ENCODE results near the gene FIZ1.

FIZ1 gene

DNA sequence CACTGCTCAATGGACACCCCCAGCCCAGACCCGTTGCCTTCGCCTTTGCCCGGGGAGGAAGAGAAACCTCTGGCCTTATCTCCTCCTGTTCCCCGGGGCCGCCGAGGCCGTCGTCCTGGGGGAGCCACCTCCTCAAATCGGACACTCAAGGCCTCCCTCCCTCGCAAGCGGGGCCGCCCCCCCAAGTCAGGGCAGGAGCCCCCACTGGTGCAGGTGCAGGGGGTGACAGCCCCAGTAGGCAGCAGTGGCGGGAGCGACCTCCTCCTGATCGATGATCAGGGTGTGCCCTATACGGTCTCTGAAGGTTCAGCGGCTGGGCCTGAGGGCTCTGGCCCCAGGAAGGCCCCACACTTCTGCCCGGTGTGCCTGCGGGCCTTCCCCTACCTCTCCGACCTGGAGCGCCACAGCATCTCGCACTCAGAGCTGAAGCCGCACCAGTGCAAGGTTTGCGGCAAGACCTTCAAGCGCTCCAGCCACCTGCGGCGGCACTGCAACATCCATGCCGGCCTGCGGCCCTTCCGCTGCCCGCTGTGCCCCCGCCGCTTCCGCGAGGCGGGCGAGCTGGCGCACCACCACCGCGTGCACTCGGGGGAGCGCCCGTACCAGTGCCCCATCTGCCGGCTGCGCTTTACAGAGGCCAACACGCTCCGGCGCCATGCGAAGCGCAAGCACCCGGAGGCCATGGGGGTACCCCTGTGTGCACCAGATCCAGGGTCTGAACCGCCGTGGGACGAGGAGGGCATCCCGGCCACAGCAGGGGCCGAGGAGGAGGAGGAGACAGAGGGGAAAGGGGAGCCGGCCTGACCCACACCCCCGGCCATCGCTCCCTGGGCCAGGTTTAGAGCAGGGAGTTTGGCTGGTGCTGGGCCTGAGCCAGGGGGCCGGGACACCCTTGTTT is 3.0 kb upstream of the FIZ1 start:
- TF ChIP-seq, protein P1, sequence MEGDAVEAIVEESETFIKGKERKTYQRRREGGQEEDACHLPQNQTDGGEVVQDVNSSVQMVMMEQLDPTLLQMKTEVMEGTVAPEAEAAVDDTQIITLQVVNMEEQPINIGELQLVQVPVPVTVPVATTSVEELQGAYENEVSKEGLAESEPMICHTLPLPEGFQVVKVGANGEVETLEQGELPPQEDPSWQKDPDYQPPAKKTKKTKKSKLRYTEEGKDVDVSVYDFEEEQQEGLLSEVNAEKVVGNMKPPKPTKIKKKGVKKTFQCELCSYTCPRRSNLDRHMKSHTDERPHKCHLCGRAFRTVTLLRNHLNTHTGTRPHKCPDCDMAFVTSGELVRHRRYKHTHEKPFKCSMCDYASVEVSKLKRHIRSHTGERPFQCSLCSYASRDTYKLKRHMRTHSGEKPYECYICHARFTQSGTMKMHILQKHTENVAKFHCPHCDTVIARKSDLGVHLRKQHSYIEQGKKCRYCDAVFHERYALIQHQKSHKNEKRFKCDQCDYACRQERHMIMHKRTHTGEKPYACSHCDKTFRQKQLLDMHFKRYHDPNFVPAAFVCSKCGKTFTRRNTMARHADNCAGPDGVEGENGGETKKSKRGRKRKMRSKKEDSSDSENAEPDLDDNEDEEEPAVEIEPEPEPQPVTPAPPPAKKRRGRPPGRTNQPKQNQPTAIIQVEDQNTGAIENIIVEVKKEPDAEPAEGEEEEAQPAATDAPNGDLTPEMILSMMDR (conservative IDR thresholded peaks at IDR 0.05; ENCODE audit: control insufficient read depth, insufficient read depth, low read depth, low read length) = no peak
- no peak for DNase-seq (ENCODE audit: low read depth)
- no peak overlapping the region for H3K4me3 ChIP-seq (ENCODE audit: control insufficient read depth, low read depth, low read length)

DNA sequence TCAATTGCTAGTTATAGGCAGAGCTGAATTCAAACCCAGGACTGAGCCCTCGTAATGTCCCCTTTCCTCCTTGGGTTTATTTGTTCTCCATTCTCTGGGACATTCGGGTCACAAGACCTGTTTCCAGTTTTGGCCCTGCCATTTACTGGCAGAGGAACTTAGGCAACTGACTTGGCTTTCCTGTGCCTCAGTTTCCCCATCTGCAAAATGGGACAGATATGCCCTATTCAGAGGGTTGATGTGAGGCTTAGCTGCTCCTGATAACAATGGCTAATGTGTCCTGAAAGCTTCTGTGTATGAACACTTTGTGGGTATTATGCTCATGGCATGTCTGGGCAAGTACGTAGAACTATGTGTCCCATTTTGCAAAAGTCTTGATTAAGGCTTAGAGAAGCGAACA is 1.8 kb upstream of the FIZ1 start:
- no peak for DNase-seq (ENCODE audit: low read depth)
- TF ChIP-seq, protein P1 (conservative IDR thresholded peaks at IDR 0.05; ENCODE audit: control insufficient read depth, insufficient read depth, low read depth, low read length) = no peak
- H3K4me3 ChIP-seq (ENCODE audit: control insufficient read depth, low read depth, low read length) = peak overlapping the region; percentile 87

DNA sequence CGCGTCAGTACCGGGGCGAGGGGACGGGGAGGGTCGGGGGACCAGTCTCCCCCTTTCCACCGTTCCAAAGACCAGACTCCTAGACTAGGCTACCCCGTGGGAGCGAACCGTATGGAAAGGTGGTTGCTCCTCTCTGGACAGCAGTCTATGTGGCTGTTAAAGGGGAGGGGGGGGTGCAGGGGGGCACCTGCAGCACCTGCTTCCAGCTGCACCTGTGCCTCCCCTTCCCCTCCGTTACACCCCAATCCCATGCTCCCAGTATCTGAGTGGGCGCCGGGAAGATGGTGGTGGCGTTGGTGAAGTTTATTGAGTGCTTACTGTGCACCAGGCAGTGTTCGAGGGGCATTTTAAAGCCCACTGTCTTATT is 1.3 kb upstream of the FIZ1 start:
- DNase-seq (ENCODE audit: low read depth) = no peak
- peak overlapping the region; percentile 87 for H3K4me3 ChIP-seq (ENCODE audit: control insufficient read depth, low read depth, low read length)
- TF ChIP-seq, protein P1 (conservative IDR thresholded peaks at IDR 0.05; ENCODE audit: control insufficient read depth, insufficient read depth, low read depth, low read length) = no peak

DNA sequence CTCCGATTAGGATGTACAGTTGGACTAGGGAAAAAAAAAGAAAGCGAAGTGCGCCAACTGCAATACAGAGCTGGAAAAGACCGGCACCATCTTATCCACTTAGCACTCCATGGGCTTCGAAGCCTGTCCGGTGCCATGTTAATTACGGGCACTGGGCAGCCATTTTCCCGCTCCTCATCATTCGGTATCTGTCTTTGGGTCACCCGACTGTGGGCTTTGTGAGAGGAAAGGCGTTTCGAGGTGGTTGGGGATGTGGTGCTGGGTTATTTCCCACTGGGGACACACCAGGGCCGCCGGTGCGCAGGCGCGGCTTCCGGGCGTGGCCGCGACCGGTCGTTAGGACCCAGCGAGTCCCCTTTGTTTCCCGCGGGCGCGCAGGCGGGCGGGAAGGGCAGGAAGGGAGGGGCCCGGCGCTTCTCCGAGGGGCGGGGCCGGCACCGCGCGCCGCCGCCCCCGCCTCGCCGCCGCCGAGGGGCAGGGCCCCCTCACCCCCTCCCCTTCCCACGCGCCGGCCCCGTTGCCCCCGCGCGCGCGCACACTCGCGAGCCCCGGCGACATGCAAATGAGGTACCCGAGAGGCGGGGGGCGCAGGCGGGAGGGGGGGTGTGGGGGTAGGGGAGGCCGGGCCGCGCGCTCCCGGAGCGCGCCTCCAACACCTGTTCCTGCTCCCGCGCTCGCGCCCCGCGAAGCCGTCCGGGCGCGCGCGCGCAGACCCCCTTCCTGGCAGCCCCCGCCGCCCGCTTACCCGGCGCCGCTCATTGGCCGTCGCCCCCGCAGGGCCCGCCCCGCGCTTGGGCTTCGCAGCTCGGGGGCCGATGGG is 735 bp upstream of the FIZ1 start, which contains the start of gene ZNF524:
ZNF524 (plus strand) TSS at position 447 of the 820 bp plus-strand sequence. CDS start 1,825 bp downstream, outside the sequence.
- DNase-seq (ENCODE audit: low read depth) = peak; percentile 82
- TF ChIP-seq, protein P1 (conservative IDR thresholded peaks at IDR 0.05; ENCODE audit: control insufficient read depth, insufficient read depth, low read depth, low read length) = no peak
- H3K4me3 ChIP-seq (ENCODE audit: control insufficient read depth, low read depth, low read length) = peak within 1 kb of the TSS; percentile 87

DNA sequence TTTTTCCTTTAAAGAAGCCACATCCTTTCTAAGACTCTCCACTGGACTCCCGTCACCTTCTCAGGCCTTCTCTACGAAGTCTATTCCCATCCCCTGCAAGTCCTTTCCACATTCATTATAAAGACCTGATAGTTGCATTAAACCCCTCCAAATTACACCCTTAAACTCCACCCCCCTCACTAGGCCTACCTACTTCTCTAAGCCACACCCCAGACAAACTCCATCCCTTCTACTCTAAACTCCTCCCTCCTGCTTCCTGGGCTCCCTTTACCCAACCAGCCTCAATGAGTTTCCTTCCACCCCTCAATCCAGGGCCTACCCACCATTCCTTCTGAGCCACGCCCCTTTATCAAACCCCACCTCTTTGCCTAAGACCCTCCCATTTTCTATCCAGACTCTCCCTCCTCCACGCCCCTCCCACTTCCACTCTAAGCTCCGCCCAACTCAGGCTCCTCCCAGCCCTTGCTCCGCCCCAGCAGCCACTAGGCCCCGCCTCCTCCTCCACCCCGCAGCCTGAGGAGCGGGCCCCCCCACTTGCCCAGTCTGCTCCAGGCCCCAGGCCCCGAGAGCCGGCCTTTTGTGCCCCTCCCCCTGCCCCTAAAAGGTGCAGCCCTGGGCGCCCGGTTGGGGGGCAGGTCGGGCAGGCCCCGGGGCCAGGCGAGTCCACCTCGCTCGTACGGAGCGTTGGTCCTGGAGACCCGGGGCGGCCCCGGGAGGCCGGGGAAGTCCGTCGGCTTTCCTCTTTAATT is 424 bp downstream of the FIZ1 start:
- DNase-seq (ENCODE audit: low read depth) = peak; percentile 97
- H3K4me3 ChIP-seq (ENCODE audit: control insufficient read depth, low read depth, low read length) = peak overlapping the region; percentile 87
- TF ChIP-seq, protein P1 (conservative IDR thresholded peaks at IDR 0.05; ENCODE audit: control insufficient read depth, insufficient read depth, low read depth, low read length) = no peak

DNA sequence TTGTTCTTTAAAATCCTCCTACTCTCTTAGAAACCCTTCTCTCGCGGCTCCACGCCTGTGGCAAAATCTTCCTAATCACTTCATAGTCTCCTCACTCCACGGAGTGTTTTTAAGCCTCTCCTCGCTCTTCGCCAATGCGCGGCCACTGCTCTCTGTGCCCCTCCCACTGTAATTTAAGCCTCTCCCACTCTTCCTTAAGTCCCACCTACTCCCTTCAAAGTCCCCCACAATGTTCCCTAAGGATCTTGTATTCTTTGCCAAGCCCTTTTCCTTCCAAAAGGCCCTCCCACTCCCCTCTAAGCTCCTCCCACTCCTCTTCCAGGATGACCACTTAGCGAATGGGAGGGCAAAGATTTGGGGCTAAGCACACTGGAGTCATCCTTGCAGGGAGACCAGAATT is 1.3 kb downstream of the FIZ1 start:
- peak; percentile 50 for DNase-seq (ENCODE audit: low read depth)
- no peak overlapping the region for H3K4me3 ChIP-seq (ENCODE audit: control insufficient read depth, low read depth, low read length)
- TF ChIP-seq, protein P1 (conservative IDR thresholded peaks at IDR 0.05; ENCODE audit: control insufficient read depth, insufficient read depth, low read depth, low read length) = no peak
